GM18505 (cell line): ENCODE results near the gene USP36.

Experiments used
- ATAC-seq: cut with Tn5 transposase; IDR thresholded peaks from one replicate; pipeline ENCODE4 v1.9.1; 2021; ENCODE audit not compliant: unreplicated experiment
- POLR2A ChIP-seq: IDR thresholded peaks from 4 replicates; pipeline ENCODE4 v1.6.1; 2011; ENCODE audit warnings: borderline replicate concordance; ENCODE audit not compliant: insufficient read depth, insufficient read length; ENCODE audit errors: extremely low read depth

USP36 gene

GRCh38 chr17:78861229-78861628 is 20.6 kb upstream of the USP36 start:
- ATAC-seq, result no peak

GRCh38 chr17:78859051-78859450 is 18.4 kb upstream of the USP36 start:
- ATAC-seq, result no peak

More at GRCh38 chr17:78861229-78861628, 20.6 kb upstream of the USP36 start:
- TF ChIP-seq POLR2A, result no peak

GRCh38 chr17:78857266-78857665 is 16.7 kb upstream of the USP36 start:
- no peak for ATAC-seq
- no peak for TF ChIP-seq POLR2A

More at GRCh38 chr17:78859051-78859450, 18.4 kb upstream of the USP36 start:
- TF ChIP-seq POLR2A, result no peak

- ATAC-seq, result no peak
- no peak for TF ChIP-seq POLR2A
Observed at GRCh38 chr17:78855561-78856165, 15.0 kb upstream of the USP36 start.

- ATAC-seq, result no peak
- TF ChIP-seq POLR2A, result no peak
Observed at GRCh38 chr17:78854508-78854907, 13.9 kb upstream of the USP36 start.

- TF ChIP-seq POLR2A, result no peak
- no peak for ATAC-seq
Observed at GRCh38 chr17:78853926-78854394, 13.3 kb upstream of the USP36 start.

- no peak for ATAC-seq
- no peak for TF ChIP-seq POLR2A
Observed at GRCh38 chr17:78852709-78853121, 12.1 kb upstream of the USP36 start.

- no peak for ATAC-seq
- TF ChIP-seq POLR2A, result no peak
Observed at GRCh38 chr17:78849026-78849425, 8.4 kb upstream of the USP36 start.

GRCh38 chr17:78847052-78847451 is 6.4 kb upstream of the USP36 start:
- no peak for ATAC-seq
- TF ChIP-seq POLR2A, result no peak

GRCh38 chr17:78844301-78845005 is 3.8 kb upstream of the USP36 start:
- TF ChIP-seq POLR2A, result no peak
- ATAC-seq, result no peak

- no peak for TF ChIP-seq POLR2A
- ATAC-seq, result no peak
Observed at GRCh38 chr17:78842881-78843565, 2.4 kb upstream of the USP36 start.

GRCh38 chr17:78840530-78840779 is 159 bp downstream of the USP36 start:
- no peak for ATAC-seq
- no peak for TF ChIP-seq POLR2A

GRCh38 chr17:78839762-78840529 is 668 bp downstream of the USP36 start:
- no peak for TF ChIP-seq POLR2A
- peak; percentile 21 for ATAC-seq
